GM12878 (cell line): ENCODE data around the gene HCN4.

Experiments used
- BHLHE40 ChIP-seq, 2 experiments: fragments of 450-650 bp in 1 of 2; IDR thresholded peaks; 2 replicates each; pipeline ENCODE4 v1.6.1; 2011 to 2017; ENCODE audit warnings: low read depth in 2 of 2, borderline replicate concordance in 1 of 2, improper control_type of control experiment in 1 of 2, low read length in 1 of 2, mild to moderate bottlenecking in 1 of 2
- CREB1 ChIP-seq: IDR thresholded peaks from 2 replicates; pipeline ENCODE4 v1.6.1; 2012; ENCODE audit warnings: low read depth, mild to moderate bottlenecking, inconsistent platforms
- EGR1 ChIP-seq, 2 experiments: IDR thresholded peaks; 1 replicate in 1 of 2; 2 replicates in 1 of 2; pipeline ENCODE4 v1.6.1; 2011 to 2012; ENCODE audit warnings: low read depth in 2 of 2, low read length in 2 of 2, borderline replicate concordance in 1 of 2, mild to moderate bottlenecking in 1 of 2, moderate library complexity in 1 of 2
- MEF2B ChIP-seq: fragments of 450-650 bp; IDR thresholded peaks from 2 replicates; pipeline ENCODE4 v1.6.1; 2018; ENCODE audit warnings: mild to moderate bottlenecking, moderate library complexity; ENCODE audit not compliant: partially characterized antibody, poor library complexity, severe bottlenecking
- NBN ChIP-seq: fragments of 450-650 bp; IDR thresholded peaks from 2 replicates; pipeline ENCODE4 v1.6.1; 2016
- PKNOX1 ChIP-seq: fragments of 450-650 bp; IDR thresholded peaks from 2 replicates; pipeline ENCODE4 v1.6.1; 2016; ENCODE audit warnings: mild to moderate bottlenecking
- POLR2AphosphoS5 ChIP-seq: IDR thresholded peaks from 2 replicates; pipeline ENCODE4 v1.6.1; 2011; ENCODE audit warnings: mild to moderate bottlenecking, low read length, inconsistent platforms
- RCOR1 ChIP-seq: conservative IDR thresholded peaks from 2 replicates; pipeline ENCODE4 v1.6.1; 2012; ENCODE audit warnings: low read depth, low read length, improper control_type of control experiment
- ZSCAN29 ChIP-seq: fragments of 450-650 bp; IDR thresholded peaks from 2 replicates; pipeline ENCODE4 v1.6.1; 2017; ENCODE audit warnings: mild to moderate bottlenecking, moderate library complexity

- TF ChIP-seq ZSCAN29: no peak
- no peak for TF ChIP-seq RCOR1
- no peak for TF ChIP-seq BHLHE40 (IDR thresholded peaks at IDR 0.05; ENCODE audit: borderline replicate concordance in 1 of 2, low read depth in 2 of 2, low read length in 1 of 2)
- TF ChIP-seq POLR2AphosphoS5: no peak
- no peak for TF ChIP-seq MEF2B
- TF ChIP-seq PKNOX1: no peak
- TF ChIP-seq CREB1: no peak
- no peak for TF ChIP-seq EGR1 (IDR thresholded peaks at IDR 0.05; ENCODE audit: borderline replicate concordance in 1 of 2, low read depth in 2 of 2, low read length in 2 of 2)
- no peak for TF ChIP-seq NBN
These were observed 63.2 kb downstream of the HCN4 start for GRCh38 chr15:73305331-73306211.
